Osteocyte (in vitro differentiated cells): ENCODE measurements around the gene KCNMB1. TPM values are rescaled to one million over a fixed set of nuclear protein-coding genes. Genes with fewer than 3 reads are reported as not detected.

Source experiments
- DNase-seq: peaks from one replicate; pipeline ENCODE4 v3.0.0; 2021; ENCODE audit warnings: mixed read lengths; ENCODE audit not compliant: unreplicated experiment; ENCODE audit errors: extremely low spot score
- H3K27ac Mint-ChIP-seq: one replicate; pipeline ENCODE4 v1.8.0; 2021; ENCODE audit warnings: mild to moderate bottlenecking, mixed read lengths; ENCODE audit not compliant: unreplicated experiment
- H3K27me3 Mint-ChIP-seq: one replicate; pipeline ENCODE4 v1.8.0; 2021; ENCODE audit warnings: mixed read lengths; ENCODE audit not compliant: unreplicated experiment
- H3K36me3 Mint-ChIP-seq: one replicate; pipeline ENCODE4 v1.8.0; 2021; ENCODE audit warnings: mixed read lengths; ENCODE audit not compliant: unreplicated experiment
- H3K4me1 Mint-ChIP-seq: one replicate; pipeline ENCODE4 v1.8.0; 2021; ENCODE audit warnings: mixed read lengths; ENCODE audit not compliant: unreplicated experiment
- H3K4me3 Mint-ChIP-seq: one replicate; pipeline ENCODE4 v1.8.0; 2021; ENCODE audit warnings: mild to moderate bottlenecking, moderate library complexity, mixed read lengths; ENCODE audit not compliant: unreplicated experiment
- H3K9me3 Mint-ChIP-seq: one replicate; pipeline ENCODE4 v1.8.0; 2021; ENCODE audit warnings: mixed read lengths; ENCODE audit not compliant: unreplicated experiment
- total RNA-seq: library from RNA; stranded (reverse); gene quantifications from 2 replicates; pipeline ENCODE4 v1.2.1, GENCODE V29; 2021
- TF ChIP-seq, protein P1 (sequence below): fragments of 200-600 bp; sonication (generic); IDR thresholded peaks from 2 replicates; pipeline ENCODE4 v1.5.0; 2021; ENCODE audit warnings: antibody characterized with exemption, mild to moderate bottlenecking, moderate library complexity

The KCNMB1 gene
- total RNA-seq, 1 donor from 2014 or later: 3.5 TPM

DNA sequence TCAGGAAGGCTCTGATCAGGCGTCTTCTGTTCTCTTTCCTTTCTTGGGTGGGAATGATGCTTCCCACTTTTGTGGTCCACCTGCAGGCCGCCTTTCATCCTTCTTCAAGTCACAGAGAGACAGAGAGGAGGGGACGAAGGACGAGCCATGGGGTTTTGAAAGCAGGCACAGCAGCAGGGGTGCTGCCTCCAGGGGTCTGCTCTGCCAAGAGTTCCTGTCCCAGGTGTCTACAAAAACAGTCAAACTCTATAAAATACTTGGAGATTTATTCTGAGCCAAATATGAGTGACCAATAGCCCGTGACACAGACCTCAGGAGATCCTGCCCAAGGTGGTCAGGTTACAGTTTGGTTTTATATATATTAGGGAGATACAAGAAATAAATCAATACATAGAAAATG, 57.1 kb downstream of the KCNMB1 start:
- no peak overlapping the region for H3K27ac Mint-ChIP-seq
- DNase-seq: no peak
- no peaks in the 10 kb centered on the region for H3K36me3 Mint-ChIP-seq
- no peak overlapping the region for H3K4me3 Mint-ChIP-seq
- H3K4me1 Mint-ChIP-seq: peaks cover 17% of the 10 kb centered on the region
- H3K27me3 Mint-ChIP-seq: peaks cover 18% of the 10 kb centered on the region
- TF ChIP-seq, protein P1, sequence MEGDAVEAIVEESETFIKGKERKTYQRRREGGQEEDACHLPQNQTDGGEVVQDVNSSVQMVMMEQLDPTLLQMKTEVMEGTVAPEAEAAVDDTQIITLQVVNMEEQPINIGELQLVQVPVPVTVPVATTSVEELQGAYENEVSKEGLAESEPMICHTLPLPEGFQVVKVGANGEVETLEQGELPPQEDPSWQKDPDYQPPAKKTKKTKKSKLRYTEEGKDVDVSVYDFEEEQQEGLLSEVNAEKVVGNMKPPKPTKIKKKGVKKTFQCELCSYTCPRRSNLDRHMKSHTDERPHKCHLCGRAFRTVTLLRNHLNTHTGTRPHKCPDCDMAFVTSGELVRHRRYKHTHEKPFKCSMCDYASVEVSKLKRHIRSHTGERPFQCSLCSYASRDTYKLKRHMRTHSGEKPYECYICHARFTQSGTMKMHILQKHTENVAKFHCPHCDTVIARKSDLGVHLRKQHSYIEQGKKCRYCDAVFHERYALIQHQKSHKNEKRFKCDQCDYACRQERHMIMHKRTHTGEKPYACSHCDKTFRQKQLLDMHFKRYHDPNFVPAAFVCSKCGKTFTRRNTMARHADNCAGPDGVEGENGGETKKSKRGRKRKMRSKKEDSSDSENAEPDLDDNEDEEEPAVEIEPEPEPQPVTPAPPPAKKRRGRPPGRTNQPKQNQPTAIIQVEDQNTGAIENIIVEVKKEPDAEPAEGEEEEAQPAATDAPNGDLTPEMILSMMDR: no peak
- no peaks in the 10 kb centered on the region for H3K9me3 Mint-ChIP-seq

DNA sequence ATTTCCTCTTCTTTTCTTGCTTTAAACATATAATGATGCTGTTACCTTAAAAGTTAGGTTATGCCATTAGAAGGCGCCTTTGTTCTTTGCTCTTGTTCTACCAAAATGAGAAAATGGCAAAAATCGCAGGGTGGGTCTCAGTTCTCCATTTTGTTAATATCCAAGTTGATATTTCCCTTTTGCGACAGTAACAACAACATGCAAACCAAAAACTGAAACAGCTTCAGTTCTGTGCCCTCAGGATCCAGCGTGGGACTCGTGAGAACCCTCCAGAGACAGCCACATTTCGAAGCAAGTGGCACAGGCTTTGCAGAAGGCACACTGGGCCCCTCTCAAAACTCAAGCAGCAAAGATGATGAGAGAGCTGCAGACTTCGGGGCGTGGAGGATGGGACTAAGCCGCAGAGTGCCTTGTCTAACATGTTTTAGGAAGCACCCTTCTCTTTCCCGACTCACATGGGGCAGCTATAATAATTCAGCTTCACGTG, 58.6 kb downstream of the KCNMB1 start:
- Mint-ChIP-seq H3K4me3 (no peak overlapping the region), H3K27ac (no peak overlapping the region), H3K36me3 (no peaks in the 10 kb centered on the region), H3K27me3 (peaks cover 12% of the 10 kb centered on the region), H3K4me1 (peaks cover 17% of the 10 kb centered on the region), H3K9me3 (no peaks in the 10 kb centered on the region)
- no peak for DNase-seq
- TF ChIP-seq, protein P1: no peak

DNA sequence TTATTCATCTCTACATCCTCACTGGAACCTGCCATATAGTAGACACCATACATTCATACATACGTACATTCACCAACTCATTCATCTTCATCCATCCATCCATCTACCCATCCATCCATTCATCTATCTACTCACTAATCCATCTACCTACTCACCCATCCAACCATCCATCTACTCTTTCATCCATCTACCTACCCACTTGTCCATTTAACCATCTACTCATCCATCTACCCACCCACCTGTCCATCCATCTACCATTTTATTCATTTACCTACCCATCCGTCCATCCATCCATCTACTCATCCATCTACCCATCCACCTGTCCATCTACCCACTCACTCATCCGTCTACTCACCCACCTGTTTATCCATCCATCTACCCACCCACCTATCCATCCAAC, 59.6 kb downstream of the KCNMB1 start:
- Mint-ChIP-seq H3K27ac (no peak overlapping the region), H3K4me1 (peaks cover 17% of the 10 kb centered on the region), H3K9me3 (no peaks in the 10 kb centered on the region), H3K27me3 (peaks cover 8% of the 10 kb centered on the region), H3K4me3 (no peak overlapping the region), H3K36me3 (no peaks in the 10 kb centered on the region)
- no peak for DNase-seq
- TF ChIP-seq, protein P1: no peak

DNA sequence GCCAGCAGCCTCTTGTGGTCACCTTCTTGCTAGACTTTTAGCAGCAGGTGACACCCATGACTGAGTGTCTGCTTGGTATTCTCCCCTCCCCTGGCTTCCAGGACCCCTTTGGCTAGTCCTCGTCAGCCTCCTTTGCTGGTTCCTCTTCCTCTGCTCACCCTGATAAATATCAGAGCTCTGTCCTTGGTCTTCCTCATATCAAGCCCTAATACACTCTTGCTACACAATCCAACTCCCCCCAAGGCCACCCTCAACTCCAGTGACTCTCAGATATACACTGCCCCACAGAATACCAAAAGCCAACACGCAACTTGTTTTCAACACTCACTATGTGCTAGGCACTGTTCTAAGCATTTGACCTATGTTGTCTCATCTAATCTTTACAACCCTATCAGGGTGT, 61.3 kb downstream of the KCNMB1 start:
- Mint-ChIP-seq H3K36me3 (no peaks in the 10 kb centered on the region), H3K9me3 (no peaks in the 10 kb centered on the region), H3K27ac (no peak overlapping the region), H3K27me3 (peaks cover 16% of the 10 kb centered on the region), H3K4me3 (no peak overlapping the region), H3K4me1 (peaks cover 9% of the 10 kb centered on the region)
- TF ChIP-seq, protein P1: no peak
- no peak for DNase-seq

DNA sequence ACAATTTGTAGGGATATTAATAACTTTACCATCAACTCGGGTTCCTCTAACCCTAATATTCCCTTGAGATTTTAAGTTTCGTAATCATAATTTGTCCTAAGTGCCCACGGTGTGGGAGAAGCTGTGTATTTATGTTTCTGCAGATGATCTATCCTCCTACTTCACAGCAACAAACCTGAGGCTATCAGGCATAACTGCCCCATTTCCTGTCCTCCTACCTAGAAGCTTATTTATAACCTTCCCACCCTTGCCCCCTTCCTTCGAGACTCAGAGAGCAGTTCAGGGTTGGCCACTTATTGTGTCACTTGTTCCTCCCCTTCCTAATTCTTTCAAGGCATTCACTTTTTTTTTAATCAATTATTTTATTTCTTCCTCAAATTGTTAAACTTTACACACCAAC, 62.0 kb downstream of the KCNMB1 start:
- H3K4me1 Mint-ChIP-seq: peaks cover 9% of the 10 kb centered on the region
- TF ChIP-seq, protein P1: no peak
- no peak for DNase-seq
- H3K27me3 Mint-ChIP-seq: peaks cover 16% of the 10 kb centered on the region
- H3K4me3 Mint-ChIP-seq: no peak overlapping the region
- no peaks in the 10 kb centered on the region for H3K9me3 Mint-ChIP-seq
- no peak overlapping the region for H3K27ac Mint-ChIP-seq
- no peaks in the 10 kb centered on the region for H3K36me3 Mint-ChIP-seq

Other genes with a start within 250 kb of the KCNMB1 start
- not detected in 2 replicates for gene C5orf58, start 156.4 kb downstream of the KCNMB1 start, total RNA-seq
- gene LCP2, start 91.6 kb downstream of the KCNMB1 start, total RNA-seq: not detected in 2 replicates
- gene KCNIP1, start 114.7 kb upstream of the KCNMB1 start, total RNA-seq: 12.6 and 13.3 TPM in 2 replicates